ENCODE data around the gene KRR1. TPM values are rescaled to one million over a fixed set of nuclear protein-coding genes. Genes with fewer than 3 reads are reported as not detected.

The KRR1 gene
- total RNA-seq, 1 experiment from 2014 or later: 192 TPM

GRCh38 chr12:75481013-75481705 lies 30.2 kb downstream of the KRR1 start:
- no peaks in the 10 kb centered on the region for H3K36me3 ChIP-seq (ENCODE audit: control insufficient read depth in 1 of 2, insufficient read depth in 2 of 2, low read length in 2 of 2)
- RAD21 ChIA-PET (ENCODE audit: low non-redundant PET in 1 of 2, low total read pairs in 2 of 2, uncharacterized antibody in 2 of 2, unreplicated experiment in 2 of 2): no interaction called here

More at GRCh38 chr12:75481013-75481705, 30.2 kb downstream of the KRR1 start:
- TSS peak; percentile 76 for BruUV-seq (replicated peaks)
- intact Hi-C loops (cut with micrococcal nuclease): no loop called here
- no peaks in the 10 kb centered on the region for H3K9me3 ChIP-seq (ENCODE audit: control insufficient read depth in 1 of 2, insufficient read depth in 1 of 2, low read depth in 1 of 2, low read length in 2 of 2)
- no peak overlapping the region for H3K4me3 ChIP-seq (replicated peaks in 1 of 2; ENCODE audit: low read depth in 1 of 2, low read length in 2 of 2)
- H3K9me2 ChIP-seq (ENCODE audit: insufficient read depth): no peaks in the 10 kb centered on the region
- no peak overlapping the region for H2AFZ ChIP-seq (ENCODE audit: low read depth, low read length, poor library complexity, severe bottlenecking)
- no peaks in the 10 kb centered on the region for H3K27me3 ChIP-seq (ENCODE audit: insufficient read depth, low read length)
- DNase-seq (ENCODE audit: low read depth, low spot score) (no peak), ATAC-seq (no peak)
- peak overlapping the region; percentile 24; the same call in 1 of the 2 replicates for H3K4me2 ChIP-seq (ENCODE audit: low read length)
- TF ChIP-seq ZFX (IDR thresholded peaks at IDR 0.05): no peak
- no peak for TF ChIP-seq ZNF274 (IDR thresholded peaks at IDR 0.05; ENCODE audit: low read depth, low read length)
- TF ChIP-seq EZH2 (IDR thresholded peaks at IDR 0.05): no peak
- TF ChIP-seq TCF7L2 (IDR thresholded peaks at IDR 0.05; ENCODE audit: borderline replicate concordance, extremely low read depth, insufficient read depth, insufficient read length): no peak
- no peak for TF ChIP-seq JUND (IDR thresholded peaks at IDR 0.05)
- no peak for TF ChIP-seq EGR1 (IDR thresholded peaks at IDR 0.05; ENCODE audit: low read depth)
- TF ChIP-seq, protein P1, sequence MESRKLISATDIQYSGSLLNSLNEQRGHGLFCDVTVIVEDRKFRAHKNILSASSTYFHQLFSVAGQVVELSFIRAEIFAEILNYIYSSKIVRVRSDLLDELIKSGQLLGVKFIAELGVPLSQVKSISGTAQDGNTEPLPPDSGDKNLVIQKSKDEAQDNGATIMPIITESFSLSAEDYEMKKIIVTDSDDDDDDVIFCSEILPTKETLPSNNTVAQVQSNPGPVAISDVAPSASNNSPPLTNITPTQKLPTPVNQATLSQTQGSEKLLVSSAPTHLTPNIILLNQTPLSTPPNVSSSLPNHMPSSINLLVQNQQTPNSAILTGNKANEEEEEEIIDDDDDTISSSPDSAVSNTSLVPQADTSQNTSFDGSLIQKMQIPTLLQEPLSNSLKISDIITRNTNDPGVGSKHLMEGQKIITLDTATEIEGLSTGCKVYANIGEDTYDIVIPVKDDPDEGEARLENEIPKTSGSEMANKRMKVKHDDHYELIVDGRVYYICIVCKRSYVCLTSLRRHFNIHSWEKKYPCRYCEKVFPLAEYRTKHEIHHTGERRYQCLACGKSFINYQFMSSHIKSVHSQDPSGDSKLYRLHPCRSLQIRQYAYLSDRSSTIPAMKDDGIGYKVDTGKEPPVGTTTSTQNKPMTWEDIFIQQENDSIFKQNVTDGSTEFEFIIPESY (IDR thresholded peaks at IDR 0.05; ENCODE audit: extremely low read depth, insufficient replicate concordance, low read length): no peak
- no peak for TF ChIP-seq CEBPB (IDR thresholded peaks at IDR 0.05; ENCODE audit: low read depth)
- no peak for TF ChIP-seq CTCF (IDR thresholded peaks at IDR 0.05 in 2 of 3, conservative IDR thresholded peaks at IDR 0.05 in 1 of 3; ENCODE audit: borderline replicate concordance in 1 of 3, insufficient read depth in 1 of 3, low read depth in 2 of 3, low read length in 2 of 3)
- TF ChIP-seq FOSL1 (IDR thresholded peaks at IDR 0.05; ENCODE audit: low read depth): no peak
- TF ChIP-seq CBX3 (IDR thresholded peaks at IDR 0.05; ENCODE audit: low read depth): no peak
- no peak for TF ChIP-seq SRF (IDR thresholded peaks at IDR 0.05; ENCODE audit: low read depth)
- TF ChIP-seq, protein P2, sequence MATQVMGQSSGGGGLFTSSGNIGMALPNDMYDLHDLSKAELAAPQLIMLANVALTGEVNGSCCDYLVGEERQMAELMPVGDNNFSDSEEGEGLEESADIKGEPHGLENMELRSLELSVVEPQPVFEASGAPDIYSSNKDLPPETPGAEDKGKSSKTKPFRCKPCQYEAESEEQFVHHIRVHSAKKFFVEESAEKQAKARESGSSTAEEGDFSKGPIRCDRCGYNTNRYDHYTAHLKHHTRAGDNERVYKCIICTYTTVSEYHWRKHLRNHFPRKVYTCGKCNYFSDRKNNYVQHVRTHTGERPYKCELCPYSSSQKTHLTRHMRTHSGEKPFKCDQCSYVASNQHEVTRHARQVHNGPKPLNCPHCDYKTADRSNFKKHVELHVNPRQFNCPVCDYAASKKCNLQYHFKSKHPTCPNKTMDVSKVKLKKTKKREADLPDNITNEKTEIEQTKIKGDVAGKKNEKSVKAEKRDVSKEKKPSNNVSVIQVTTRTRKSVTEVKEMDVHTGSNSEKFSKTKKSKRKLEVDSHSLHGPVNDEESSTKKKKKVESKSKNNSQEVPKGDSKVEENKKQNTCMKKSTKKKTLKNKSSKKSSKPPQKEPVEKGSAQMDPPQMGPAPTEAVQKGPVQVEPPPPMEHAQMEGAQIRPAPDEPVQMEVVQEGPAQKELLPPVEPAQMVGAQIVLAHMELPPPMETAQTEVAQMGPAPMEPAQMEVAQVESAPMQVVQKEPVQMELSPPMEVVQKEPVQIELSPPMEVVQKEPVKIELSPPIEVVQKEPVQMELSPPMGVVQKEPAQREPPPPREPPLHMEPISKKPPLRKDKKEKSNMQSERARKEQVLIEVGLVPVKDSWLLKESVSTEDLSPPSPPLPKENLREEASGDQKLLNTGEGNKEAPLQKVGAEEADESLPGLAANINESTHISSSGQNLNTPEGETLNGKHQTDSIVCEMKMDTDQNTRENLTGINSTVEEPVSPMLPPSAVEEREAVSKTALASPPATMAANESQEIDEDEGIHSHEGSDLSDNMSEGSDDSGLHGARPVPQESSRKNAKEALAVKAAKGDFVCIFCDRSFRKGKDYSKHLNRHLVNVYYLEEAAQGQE (IDR thresholded peaks at IDR 0.05; ENCODE audit: low read depth): no peak
- TF ChIP-seq MAX (IDR thresholded peaks at IDR 0.05): no peak
- no peak for TF ChIP-seq RAD21 (IDR thresholded peaks at IDR 0.05; ENCODE audit: low read depth)
- ChIA-PET CTCF (no interaction called here), POLR2A (no interaction called here)
- H3K27ac ChIP-seq (ENCODE audit: low read depth, low read length): no peak overlapping the region
- no peaks in the 10 kb centered on the region for H4K20me1 ChIP-seq (ENCODE audit: insufficient read depth)
- no peak overlapping the region for H3K9ac ChIP-seq (ENCODE audit: low read length)
- no peaks in the 10 kb centered on the region for H3K79me2 ChIP-seq (ENCODE audit: insufficient read depth, low read length)
- H3K4me1 ChIP-seq (ENCODE audit: control insufficient read depth in 1 of 2, insufficient read depth in 2 of 2, low read length in 2 of 2): peaks cover 6 to 16% of the 10 kb centered on the region in 2 experiments

Data from HCT116 (cell line).